Neural progenitor cell (in vitro differentiated cells): ENCODE results near the gene WDPCP.

Experiments
- EZH2 ChIP-seq: fragments of 200-600 bp; sonication (generic); IDR thresholded peaks from 2 replicates; pipeline ENCODE4 v1.6.1; 2017; ENCODE audit warnings: antibody characterized with exemption, mild to moderate bottlenecking, moderate library complexity
- EZH2phosphoT487 ChIP-seq: fragments of 200-600 bp; sonication (generic); IDR thresholded peaks from 2 replicates; pipeline ENCODE4 v1.6.1; 2017; ENCODE audit warnings: antibody characterized with exemption
- TF ChIP-seq, protein P1 (sequence below): fragments of 200-600 bp; sonication (generic); IDR thresholded peaks from 2 replicates; pipeline ENCODE4 v1.5.1; 2017; ENCODE audit warnings: antibody characterized with exemption, mild to moderate bottlenecking

- TF ChIP-seq, protein P1, sequence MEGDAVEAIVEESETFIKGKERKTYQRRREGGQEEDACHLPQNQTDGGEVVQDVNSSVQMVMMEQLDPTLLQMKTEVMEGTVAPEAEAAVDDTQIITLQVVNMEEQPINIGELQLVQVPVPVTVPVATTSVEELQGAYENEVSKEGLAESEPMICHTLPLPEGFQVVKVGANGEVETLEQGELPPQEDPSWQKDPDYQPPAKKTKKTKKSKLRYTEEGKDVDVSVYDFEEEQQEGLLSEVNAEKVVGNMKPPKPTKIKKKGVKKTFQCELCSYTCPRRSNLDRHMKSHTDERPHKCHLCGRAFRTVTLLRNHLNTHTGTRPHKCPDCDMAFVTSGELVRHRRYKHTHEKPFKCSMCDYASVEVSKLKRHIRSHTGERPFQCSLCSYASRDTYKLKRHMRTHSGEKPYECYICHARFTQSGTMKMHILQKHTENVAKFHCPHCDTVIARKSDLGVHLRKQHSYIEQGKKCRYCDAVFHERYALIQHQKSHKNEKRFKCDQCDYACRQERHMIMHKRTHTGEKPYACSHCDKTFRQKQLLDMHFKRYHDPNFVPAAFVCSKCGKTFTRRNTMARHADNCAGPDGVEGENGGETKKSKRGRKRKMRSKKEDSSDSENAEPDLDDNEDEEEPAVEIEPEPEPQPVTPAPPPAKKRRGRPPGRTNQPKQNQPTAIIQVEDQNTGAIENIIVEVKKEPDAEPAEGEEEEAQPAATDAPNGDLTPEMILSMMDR: no peak
- TF ChIP-seq EZH2 (no peak), EZH2phosphoT487 (no peak)
Measured at GRCh38 chr2:63374341-63374740, 213.9 kb downstream of the WDPCP start.
